SK-N-SH treated with all-trans-retinoic acid at 6 μM for 48 hours (cell line): ENCODE results near the gene C1QTNF3.

Source experiments
- ATAC-seq: fragments of 200-7000 bp; cut with Tn5 transposase; 3 replicates; pipeline ENCODE4 v1.9.1; 2020; ENCODE audit warnings: mild to moderate bottlenecking, moderate library complexity
- ARNTL ChIP-seq: fragments of 450-650 bp; formaldehyde crosslinking; IDR thresholded peaks from 2 replicates; pipeline ENCODE4 v1.5.0; 2020; ENCODE audit warnings: low read depth, mild to moderate bottlenecking, moderate library complexity, borderline replicate concordance
- BACH2 ChIP-seq: fragments of 250-450 bp; sonication (Bioruptor Pico); IDR thresholded peaks from 2 replicates; pipeline ENCODE4 v1.9.0; 2021; ENCODE audit warnings: mild to moderate bottlenecking, borderline replicate concordance
- CREB5 ChIP-seq: fragments of 250-450 bp; sonication (Bioruptor Pico); IDR thresholded peaks from 2 replicates; pipeline ENCODE4 v1.5.1; 2020; ENCODE audit warnings: low read depth, mild to moderate bottlenecking, moderate library complexity
- CSDC2 ChIP-seq: fragments of 250-450 bp; sonication (Bioruptor Pico); IDR thresholded peaks from 2 replicates; pipeline ENCODE4 v1.5.0; 2020; ENCODE audit warnings: mild to moderate bottlenecking, moderate library complexity
- CSRNP3 ChIP-seq: fragments of 250-450 bp; sonication (Bioruptor Pico); IDR thresholded peaks from 2 replicates; pipeline ENCODE4 v1.5.1; 2021; ENCODE audit warnings: mild to moderate bottlenecking, moderate library complexity
- ESRRG ChIP-seq: fragments of 250-450 bp; sonication (Bioruptor Pico); IDR thresholded peaks from 2 replicates; pipeline ENCODE4 v1.6.1; 2021; ENCODE audit warnings: mild to moderate bottlenecking
- GLIS3 ChIP-seq: fragments of 250-450 bp; sonication (Bioruptor Pico); IDR thresholded peaks from 2 replicates; pipeline ENCODE4 v1.5.0; 2020; ENCODE audit warnings: mild to moderate bottlenecking, moderate library complexity
- ISL1 ChIP-seq: fragments of 250-450 bp; sonication (Bioruptor Pico); IDR thresholded peaks from 2 replicates; pipeline ENCODE4 v2.1.2; 2022; ENCODE audit warnings: mild to moderate bottlenecking, moderate library complexity
- OSR1 ChIP-seq: fragments of 250-450 bp; sonication (Bioruptor Pico); IDR thresholded peaks from 2 replicates; pipeline ENCODE4 v1.8.0; 2022; ENCODE audit warnings: moderate library complexity, mild to moderate bottlenecking, inconsistent platforms
- RARB ChIP-seq: fragments of 250-450 bp; sonication (Bioruptor Pico); IDR thresholded peaks from 2 replicates; pipeline ENCODE4 v1.8.0; 2021; ENCODE audit warnings: mild to moderate bottlenecking, moderate library complexity
- SNAI2 ChIP-seq: fragments of 250-450 bp; sonication (Bioruptor Pico); IDR thresholded peaks from 2 replicates; pipeline ENCODE4 v1.5.0; 2020; ENCODE audit warnings: mild to moderate bottlenecking, moderate library complexity
- TCF4 ChIP-seq: fragments of 250-450 bp; sonication (Bioruptor Pico); IDR thresholded peaks from 2 replicates; pipeline ENCODE4 v1.8.0; 2021; ENCODE audit warnings: mild to moderate bottlenecking, moderate library complexity, borderline replicate concordance
- TSHZ2 ChIP-seq: fragments of 250-450 bp; sonication (Bioruptor Pico); IDR thresholded peaks from 2 replicates; pipeline ENCODE4 v1.5.0; 2020; ENCODE audit warnings: mild to moderate bottlenecking, moderate library complexity
- ZC3H10 ChIP-seq: fragments of 250-450 bp; sonication (Bioruptor Pico); IDR thresholded peaks from 2 replicates; pipeline ENCODE4 v1.5.1; 2021; ENCODE audit warnings: mild to moderate bottlenecking, moderate library complexity
- ZFP3 ChIP-seq: fragments of 250-450 bp; sonication (Bioruptor Pico); IDR thresholded peaks from 2 replicates; pipeline ENCODE4 v1.5.0; 2020; ENCODE audit warnings: mild to moderate bottlenecking, moderate library complexity
- ZFP30 ChIP-seq: fragments of 450-650 bp; formaldehyde crosslinking; IDR thresholded peaks from 2 replicates; pipeline ENCODE4 v1.5.0; 2022; ENCODE audit warnings: mild to moderate bottlenecking, moderate library complexity
- ZNF565 ChIP-seq: fragments of 450-650 bp; formaldehyde crosslinking; conservative IDR thresholded peaks from 2 replicates; pipeline ENCODE4 v1.5.0; 2020; ENCODE audit warnings: low read depth, mild to moderate bottlenecking, moderate library complexity
- ZNF8 ChIP-seq: fragments of 450-650 bp; formaldehyde crosslinking; IDR thresholded peaks from 2 replicates; pipeline ENCODE4 v1.5.0; 2020; ENCODE audit warnings: mild to moderate bottlenecking, moderate library complexity
- TF ChIP-seq, protein P1 (sequence below): fragments of 250-450 bp; sonication (Bioruptor Pico); IDR thresholded peaks from 2 replicates; pipeline ENCODE4 v1.8.0; 2020; ENCODE audit warnings: mild to moderate bottlenecking, moderate library complexity, borderline replicate concordance

C1QTNF3 gene

GRCh38 chr5:34057569-34057968 is 14.6 kb upstream of the C1QTNF3 start:
- no peak for ATAC-seq
- TF ChIP-seq ISL1 (CRISPR knock-in tag): no peak
- no peak for TF ChIP-seq ZFP3 (CRISPR knock-in tag)
- TF ChIP-seq CREB5: no peak
- TF ChIP-seq, protein P1, sequence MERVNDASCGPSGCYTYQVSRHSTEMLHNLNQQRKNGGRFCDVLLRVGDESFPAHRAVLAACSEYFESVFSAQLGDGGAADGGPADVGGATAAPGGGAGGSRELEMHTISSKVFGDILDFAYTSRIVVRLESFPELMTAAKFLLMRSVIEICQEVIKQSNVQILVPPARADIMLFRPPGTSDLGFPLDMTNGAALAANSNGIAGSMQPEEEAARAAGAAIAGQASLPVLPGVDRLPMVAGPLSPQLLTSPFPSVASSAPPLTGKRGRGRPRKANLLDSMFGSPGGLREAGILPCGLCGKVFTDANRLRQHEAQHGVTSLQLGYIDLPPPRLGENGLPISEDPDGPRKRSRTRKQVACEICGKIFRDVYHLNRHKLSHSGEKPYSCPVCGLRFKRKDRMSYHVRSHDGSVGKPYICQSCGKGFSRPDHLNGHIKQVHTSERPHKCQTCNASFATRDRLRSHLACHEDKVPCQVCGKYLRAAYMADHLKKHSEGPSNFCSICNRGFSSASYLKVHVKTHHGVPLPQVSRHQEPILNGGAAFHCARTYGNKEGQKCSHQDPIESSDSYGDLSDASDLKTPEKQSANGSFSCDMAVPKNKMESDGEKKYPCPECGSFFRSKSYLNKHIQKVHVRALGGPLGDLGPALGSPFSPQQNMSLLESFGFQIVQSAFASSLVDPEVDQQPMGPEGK (CRISPR knock-in tag): no peak
- TF ChIP-seq CSRNP3 (CRISPR knock-in tag): no peak
- no peak for TF ChIP-seq ESRRG
- TF ChIP-seq SNAI2 (CRISPR knock-in tag): no peak
- TF ChIP-seq ZNF8 (CRISPR knock-in tag): no peak
- TF ChIP-seq OSR1 (CRISPR knock-in tag): no peak
- no peak for TF ChIP-seq BACH2 (CRISPR knock-in tag)
- no peak for TF ChIP-seq ZC3H10 (CRISPR knock-in tag)
- TF ChIP-seq CSDC2 (CRISPR knock-in tag): no peak
- no peak for TF ChIP-seq TSHZ2 (CRISPR knock-in tag)
- no peak for TF ChIP-seq ZNF565
- no peak for TF ChIP-seq GLIS3 (CRISPR knock-in tag)

DNA sequence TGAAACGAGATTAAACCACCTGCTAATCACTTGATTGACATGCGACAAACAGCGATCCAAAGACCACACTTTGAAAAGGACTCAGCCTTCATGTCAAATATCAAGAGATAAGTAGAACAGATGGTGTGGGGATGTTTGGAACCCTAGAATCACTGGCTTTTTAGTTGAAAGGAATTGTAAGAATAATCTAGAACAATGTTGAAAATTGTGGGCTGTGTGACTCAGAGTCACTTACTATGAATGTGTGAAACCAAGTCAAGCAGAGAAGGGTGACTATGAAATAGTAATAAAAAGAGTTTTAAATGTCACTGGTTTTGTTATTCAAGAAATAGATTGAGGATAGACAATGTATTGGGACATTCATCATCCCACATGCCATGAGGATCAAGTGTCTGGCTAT is 14.1 kb upstream of the C1QTNF3 start:
- ATAC-seq: no peak
- TF ChIP-seq ZNF8 (CRISPR knock-in tag): no peak
- no peak for TF ChIP-seq ZFP30 (CRISPR knock-in tag)
- TF ChIP-seq TSHZ2 (CRISPR knock-in tag): no peak
- no peak for TF ChIP-seq ARNTL (CRISPR knock-in tag)
- no peak for TF ChIP-seq BACH2 (CRISPR knock-in tag)
- TF ChIP-seq CSRNP3 (CRISPR knock-in tag): no peak

- ATAC-seq: no peak
- no peak for TF ChIP-seq CSDC2 (CRISPR knock-in tag)
- no peak for TF ChIP-seq ZC3H10 (CRISPR knock-in tag)
- TF ChIP-seq OSR1 (CRISPR knock-in tag): no peak
- TF ChIP-seq BACH2 (CRISPR knock-in tag): no peak
- no peak for TF ChIP-seq ZNF8 (CRISPR knock-in tag)
- TF ChIP-seq CREB5: no peak
- TF ChIP-seq SNAI2 (CRISPR knock-in tag): no peak
- no peak for TF ChIP-seq TSHZ2 (CRISPR knock-in tag)
- TF ChIP-seq CSRNP3 (CRISPR knock-in tag): no peak
- no peak for TF ChIP-seq RARB
- TF ChIP-seq TCF4: no peak
These were observed 12.7 kb upstream of the C1QTNF3 start for GRCh38 chr5:34055667-34056066.
